Activated CD8-positive, alpha-beta memory T cell treated with anti-CD3 and anti-CD28 coated beads for 36 hours (primary cell): ENCODE results near the gene PDLIM5. TPM values are rescaled to one million over a fixed set of nuclear protein-coding genes. Genes with fewer than 3 reads are reported as not detected.
"Not testable (repeated sequence)": the region's sequence is repeated elsewhere in the genome, so short reads cannot be mapped to it uniquely, and the experiment has no call there.

Source experiments
- CTCF ChIA-PET: fragments of 350-600 bp; sonication (Branson Sonifier 250); formaldehyde crosslinking; loops from one replicate; lab custom pipeline; 2021; ENCODE audit warnings: antibody characterized with exemption; lab: Charles Lee
- POLR2A ChIA-PET: fragments of 350-600 bp; sonication (Branson Sonifier 250); formaldehyde crosslinking; loops from one replicate; lab custom pipeline; 2021; ENCODE audit warnings: antibody characterized with exemption; lab: Charles Lee
- total RNA-seq, 2 experiments: library from RNA; stranded (reverse); gene quantifications; one replicate each; pipeline ENCODE4 v1.2.3, GENCODE V29; 2021

The PDLIM5 gene
- total RNA-seq, 2 experiments from 2014 or later: 23.0 to 23.5 TPM

DNA sequence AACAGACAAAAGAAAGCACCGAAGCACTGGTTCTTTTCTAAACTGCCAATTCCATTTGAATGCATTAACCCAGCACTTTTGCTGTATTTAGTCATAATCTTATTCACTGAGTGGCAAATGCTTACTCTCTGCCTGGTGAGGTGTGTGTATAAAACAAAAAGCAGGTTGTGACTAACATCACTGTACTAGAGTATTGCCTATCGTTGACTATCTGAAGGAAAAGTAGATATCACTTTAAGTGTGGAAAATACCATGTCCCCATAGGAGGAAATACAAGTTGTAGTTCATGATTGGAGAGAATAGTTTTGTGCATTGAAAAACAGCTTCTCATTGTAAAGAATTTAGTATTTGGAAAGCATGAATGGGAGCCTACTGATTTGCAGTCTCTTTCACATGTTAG, 2.7 kb downstream of the PDLIM5 start:
- CTCF ChIA-PET: no interaction called here
- POLR2A ChIA-PET: no interaction called here

DNA sequence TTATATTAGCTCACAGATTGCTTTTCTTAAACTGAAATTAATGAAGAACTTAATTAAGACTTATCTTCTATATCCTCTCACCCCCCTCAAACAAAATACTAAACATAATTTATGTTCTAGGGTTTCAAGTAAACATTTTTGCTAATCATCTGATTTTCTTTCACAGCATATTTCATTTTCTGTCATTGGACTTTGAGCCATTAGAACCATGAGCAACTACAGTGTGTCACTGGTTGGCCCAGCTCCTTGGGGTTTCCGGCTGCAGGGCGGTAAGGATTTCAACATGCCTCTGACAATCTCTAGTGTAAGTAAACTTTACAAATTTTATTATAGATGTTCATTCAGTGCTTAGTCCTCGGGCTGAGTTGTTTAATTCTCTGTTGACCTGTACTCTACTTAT, 3.3 kb downstream of the PDLIM5 start:
- ChIA-PET CTCF (no interaction called here), POLR2A (no interaction called here)

DNA sequence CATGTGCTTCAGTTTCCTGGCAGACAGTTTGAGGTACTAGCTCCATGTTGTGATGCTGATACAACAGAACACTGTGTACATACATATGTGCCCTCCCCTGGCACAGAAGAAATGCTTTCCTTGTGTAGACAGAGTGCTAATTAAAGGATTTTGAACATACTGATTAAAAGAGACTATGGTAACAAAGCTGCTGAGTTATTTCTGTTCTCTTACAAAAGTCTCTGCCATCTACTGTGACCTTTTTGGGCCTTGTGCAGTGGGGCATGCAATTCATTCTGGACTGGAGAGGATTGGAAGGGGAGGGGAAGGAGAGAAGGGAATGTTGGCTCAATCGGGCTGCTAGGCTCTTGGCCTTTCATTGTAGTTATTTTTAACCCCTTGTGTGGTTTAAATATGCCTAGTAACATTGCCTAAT, 6.0 kb downstream of the PDLIM5 start:
- POLR2A ChIA-PET: no interaction called here
- CTCF ChIA-PET: no interaction called here

DNA sequence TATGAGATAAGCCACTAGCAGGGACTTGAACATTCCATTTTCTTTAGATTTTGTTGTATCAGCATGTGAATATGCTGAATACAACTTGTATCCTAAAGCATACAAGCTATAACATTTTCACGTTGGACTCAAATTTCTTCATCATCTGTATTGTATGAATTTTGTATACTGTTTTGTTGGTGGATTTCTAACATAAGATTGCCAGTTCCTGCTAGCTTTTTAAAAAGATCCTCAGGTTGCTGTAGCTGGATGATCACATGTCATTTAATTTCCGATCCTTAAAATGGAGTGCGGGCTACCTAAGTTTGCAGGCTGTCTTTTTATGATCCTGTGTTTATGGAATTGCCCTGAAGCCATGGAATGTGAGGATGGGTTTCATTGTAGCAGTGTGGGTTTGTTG, 6.9 kb downstream of the PDLIM5 start:
- CTCF ChIA-PET: no interaction called here
- POLR2A ChIA-PET: no interaction called here

DNA sequence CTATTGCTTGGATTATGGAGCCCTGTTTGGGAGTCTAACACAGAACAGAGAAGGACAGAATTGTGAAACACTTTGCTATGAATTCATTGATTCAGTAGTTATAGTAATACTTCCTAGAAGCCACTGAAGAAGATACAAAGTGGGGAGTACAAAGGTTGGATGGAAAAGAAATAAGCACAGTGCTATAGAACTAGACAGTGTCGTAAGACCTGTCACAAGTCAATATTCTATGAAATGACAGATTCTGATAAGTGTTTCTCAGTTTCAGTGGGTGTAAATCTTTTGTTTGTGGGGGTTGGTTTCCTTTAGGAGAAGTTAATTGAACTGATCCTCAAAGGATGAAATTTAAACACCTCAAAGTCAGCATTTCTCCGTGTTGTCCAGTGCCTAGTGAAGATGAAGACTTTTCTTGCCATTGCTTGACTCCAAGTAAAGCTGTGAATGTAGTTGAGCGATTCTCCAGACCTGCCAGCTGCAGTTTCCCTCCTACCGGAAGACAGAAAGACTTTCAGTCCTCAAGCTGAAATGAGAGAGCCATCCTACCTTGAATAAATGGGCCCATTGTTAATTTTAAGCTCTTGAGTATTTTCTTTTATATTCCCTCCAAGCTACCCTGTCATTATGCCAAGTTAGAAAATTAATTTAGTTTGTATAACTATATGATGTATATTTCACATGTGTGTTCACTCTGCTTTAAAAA, 7.9 kb downstream of the PDLIM5 start:
- POLR2A ChIA-PET: no interaction called here
- CTCF ChIA-PET: no interaction called here

DNA sequence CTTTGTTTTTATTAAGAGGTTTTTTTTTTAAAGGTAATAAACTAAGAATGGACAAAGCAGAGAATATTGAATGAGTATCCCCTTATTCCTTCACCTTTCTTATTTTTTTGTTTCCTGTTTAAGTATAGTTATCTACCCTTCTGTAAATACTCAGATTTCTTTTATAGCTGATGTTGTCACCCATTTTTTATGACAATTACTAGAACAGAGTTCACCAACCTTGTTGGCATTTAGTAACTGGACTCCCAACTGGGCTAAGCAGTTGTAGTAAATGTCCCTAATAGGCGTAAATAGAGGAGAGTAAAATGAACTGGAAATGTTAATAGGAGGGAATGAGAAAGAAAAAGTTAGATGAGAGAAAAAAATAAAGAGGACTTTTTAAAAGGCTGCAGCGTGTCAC, 9.8 kb downstream of the PDLIM5 start:
- POLR2A ChIA-PET: no interaction called here
- CTCF ChIA-PET: no interaction called here

DNA sequence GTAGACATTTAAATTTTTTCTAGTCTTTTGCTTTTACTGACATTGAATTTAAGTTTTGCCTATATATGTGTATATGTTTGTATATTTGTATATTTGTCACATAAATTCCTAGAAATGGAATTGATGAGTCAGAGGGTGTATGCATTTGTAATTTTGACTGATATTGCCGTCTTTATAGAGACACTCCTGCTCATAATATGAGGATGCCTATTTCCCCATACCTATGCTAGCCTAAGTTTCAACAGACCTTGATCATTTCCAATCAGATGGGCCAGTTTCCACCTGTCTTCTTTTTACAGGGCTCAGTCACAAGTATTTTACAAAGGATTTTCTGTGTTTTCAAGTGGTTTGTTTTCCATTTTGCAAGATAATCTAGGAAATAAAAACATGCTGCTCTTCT, 10.8 kb downstream of the PDLIM5 start:
- POLR2A ChIA-PET: no interaction called here
- CTCF ChIA-PET: no interaction called here

DNA sequence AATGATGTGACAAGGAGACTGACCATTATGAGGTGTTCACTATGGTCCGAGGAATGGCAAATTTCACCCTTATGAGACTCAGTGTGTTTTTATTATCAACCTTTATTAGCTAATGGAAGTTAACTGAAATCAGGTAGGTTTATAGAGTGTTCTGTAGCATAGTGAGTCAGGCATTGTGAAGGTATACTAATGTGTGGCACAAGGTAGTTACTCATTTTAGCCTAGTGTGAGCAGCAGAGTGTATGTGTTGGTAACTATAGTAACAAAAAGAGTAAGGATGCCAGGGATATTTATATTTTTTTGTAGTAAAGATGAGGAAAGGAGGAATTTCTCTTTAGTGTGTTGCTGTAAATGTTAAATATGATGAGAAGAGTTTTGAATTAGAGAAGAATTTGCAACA, 12.0 kb downstream of the PDLIM5 start:
- POLR2A ChIA-PET: no interaction called here
- CTCF ChIA-PET: no interaction called here

DNA sequence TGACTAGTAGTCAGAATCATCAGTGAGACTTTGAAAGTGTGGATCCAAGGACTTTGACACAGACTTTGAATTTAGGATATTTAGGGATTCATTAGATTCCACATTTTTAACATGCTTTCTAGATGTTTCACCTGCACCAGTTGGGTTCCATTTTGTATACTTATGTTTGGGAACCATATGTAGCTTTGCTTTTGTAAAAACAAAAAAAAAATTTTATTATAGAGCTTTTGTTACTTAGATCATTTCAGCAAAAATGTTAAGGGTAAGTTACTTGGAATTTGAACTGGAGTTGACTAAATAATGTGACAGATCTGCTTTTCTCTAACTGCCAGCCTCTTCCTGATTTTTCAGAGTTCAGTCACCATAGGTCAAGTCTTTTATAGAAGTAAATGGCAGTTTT, 14.6 kb downstream of the PDLIM5 start:
- ChIA-PET CTCF (no interaction called here), POLR2A (no interaction called here)

DNA sequence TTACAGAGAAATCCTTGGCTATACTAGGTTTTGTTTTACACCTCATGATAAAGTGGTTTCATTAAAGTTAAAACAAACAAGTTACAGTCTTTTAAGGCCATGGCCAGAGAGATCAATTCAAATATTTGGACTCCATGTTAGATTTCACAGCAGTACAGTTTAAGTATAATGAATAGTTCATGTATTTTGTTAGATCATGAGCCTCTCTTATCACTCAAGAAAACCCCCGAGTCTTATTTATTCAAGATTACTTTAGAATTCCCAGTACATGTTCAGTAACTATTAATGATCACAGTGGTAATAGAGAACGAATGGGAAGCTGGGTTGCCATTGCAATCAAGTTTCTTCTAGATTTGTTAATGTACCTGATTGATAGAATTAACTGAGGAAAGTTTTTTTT, 15.2 kb downstream of the PDLIM5 start:
- POLR2A ChIA-PET: no interaction called here
- CTCF ChIA-PET: no interaction called here

DNA sequence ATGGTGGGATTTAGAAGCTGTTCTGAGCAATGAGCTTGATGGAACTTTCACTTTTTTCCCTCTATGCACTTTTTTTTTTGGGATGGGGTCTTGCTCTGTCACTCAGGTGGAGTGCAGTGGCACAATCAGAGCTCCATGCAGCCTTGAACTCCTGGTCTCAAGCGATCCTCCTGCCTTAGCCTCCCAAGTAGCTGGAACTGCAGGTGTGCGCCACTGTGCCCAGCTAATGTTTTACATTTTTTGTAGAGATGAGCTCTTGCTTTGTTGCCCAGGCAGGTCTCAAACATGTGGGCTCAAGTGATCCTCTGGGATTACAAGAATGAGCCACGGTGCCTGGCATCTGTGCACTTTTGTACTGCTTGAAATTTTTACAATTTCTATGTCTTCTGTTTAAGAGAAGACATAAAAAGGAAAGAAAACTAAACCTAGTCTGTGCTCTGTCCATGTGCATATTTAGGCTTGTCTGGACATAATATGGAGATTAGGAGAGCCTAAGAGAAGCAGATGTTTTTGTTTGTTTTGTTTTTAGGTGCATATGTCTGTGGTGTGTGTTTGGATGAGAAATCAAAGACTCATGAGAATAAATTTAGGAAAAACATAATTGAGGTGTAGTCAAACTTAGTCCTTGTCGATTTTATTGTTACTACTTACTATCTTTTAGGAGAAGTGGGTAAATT, 16.5 kb downstream of the PDLIM5 start:
- POLR2A ChIA-PET: no interaction called here
- CTCF ChIA-PET: no interaction called here

DNA sequence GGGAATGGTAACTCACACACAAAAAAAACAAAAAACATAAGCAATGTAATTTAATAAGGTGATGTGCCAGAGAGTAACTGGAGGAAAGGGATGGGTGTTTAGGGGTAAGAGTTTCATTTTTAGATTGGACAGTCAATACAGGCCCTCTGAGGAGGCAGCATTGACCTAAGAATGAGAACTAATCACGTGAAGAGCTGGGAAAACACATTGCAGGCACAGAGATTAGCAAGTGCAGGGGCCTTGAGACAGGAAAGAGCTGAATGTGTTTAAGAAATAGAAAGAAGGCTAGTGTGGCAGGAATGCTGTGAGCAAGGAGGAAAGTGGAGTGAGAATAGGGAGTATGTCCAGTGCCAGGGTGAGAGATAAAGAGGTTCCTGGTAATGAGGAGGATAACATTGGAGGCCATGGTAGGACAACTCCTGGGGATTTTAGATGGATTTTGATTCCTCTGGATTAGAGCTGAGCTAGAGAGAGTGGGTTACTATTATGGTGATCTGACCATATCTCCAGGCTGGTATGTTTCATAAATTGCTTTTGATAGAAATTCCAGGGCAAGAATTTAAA, 17.6 kb downstream of the PDLIM5 start:
- ChIA-PET POLR2A (no interaction called here), CTCF (no interaction called here)

DNA sequence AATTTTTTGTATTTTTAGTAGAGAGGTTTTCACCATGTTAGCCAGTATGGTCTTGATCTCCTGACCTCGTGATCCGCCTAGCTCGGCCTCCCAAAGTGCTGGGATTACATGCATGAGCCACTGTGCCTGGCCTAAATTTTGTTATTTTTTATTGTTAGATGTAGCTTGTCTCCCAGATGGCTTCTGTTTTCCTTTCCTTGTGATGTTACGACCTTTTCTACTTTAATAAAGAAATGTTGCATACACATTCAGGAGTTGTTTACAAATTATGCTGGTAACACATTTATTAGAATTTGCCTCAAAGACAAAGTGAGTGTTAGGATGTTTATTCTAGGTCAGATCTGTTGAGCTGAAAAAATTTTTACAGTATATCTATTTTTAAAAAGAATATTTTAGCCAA, 18.4 kb downstream of the PDLIM5 start:
- POLR2A ChIA-PET: no interaction called here

DNA sequence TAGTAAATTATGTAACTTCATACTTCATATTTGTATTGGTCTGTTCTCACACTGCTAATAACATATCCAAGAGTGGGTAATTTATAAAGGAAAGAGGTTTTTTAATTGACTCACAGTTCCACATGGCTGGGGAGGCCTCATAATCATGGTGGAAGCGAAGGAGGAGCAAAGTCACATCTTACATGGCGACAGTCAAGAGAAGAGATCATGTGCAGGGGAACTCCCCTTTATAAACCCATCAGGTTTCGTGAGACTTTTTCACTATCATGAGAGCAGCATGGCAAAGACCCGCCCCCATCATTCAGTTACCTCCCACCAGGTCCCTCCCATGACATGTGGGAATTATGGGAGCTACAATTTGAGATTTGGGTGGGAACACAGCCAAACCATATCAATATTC, 19.0 kb downstream of the PDLIM5 start:
- CTCF ChIA-PET, POLR2A ChIA-PET: not testable (repeated sequence)

More for the DNA sequence above, 18.4 kb downstream of the PDLIM5 start:
- CTCF ChIA-PET: no interaction called here

DNA sequence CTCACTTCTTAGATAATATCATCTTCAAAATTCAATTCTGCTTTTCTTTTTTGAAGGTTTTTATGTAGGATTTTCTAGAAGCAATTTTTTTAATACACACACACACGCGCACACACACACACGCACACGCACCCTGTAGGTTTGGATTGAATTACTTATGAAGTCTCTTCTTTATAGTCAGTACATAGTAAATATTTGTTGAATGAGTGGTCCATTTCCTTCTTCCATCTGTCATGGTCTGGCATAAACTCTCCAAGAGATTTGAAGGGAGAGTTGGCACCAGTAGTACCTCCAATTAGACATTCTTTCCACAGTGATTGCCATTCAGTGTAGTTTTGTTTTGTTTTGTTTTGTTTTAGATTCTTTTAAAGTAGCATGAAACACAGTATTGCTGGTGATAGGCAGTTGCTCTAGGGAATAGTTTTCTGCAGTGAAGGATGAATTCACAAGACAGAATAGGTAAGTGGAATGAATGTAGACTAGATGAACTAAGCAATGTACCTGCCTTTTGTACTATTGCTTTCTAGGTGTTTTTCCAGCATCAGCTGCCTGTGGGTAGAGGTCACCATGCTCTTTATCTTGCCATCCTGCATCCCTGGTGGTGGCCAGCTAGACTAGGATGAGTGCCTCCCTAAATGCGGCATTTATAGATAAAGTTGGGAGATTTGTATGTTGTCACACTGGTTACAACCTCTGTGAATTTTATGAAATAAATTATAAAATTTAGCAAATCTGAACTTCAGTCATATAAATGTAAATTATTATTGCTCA, 20.5 kb downstream of the PDLIM5 start:
- ChIA-PET CTCF (no interaction called here), POLR2A (no interaction called here)

DNA sequence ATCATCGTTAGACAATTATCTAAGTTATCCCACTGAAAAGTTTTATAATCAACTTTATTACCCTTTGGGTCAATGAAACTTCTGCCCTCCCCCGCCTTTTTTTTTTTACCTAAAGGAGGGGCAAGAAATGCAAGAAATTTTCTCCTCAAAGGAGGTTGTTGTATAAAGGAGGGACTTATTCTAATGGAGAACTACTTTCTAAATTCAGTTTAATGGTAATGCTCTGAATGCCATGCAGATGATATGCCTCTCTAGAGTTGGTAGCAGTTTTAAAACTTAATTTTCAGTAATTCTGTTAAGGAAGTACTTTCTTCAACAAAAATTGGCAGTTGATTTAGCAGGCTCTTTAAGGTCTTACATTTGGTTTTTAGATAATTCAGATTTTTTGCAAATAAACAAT, 23.3 kb downstream of the PDLIM5 start:
- ChIA-PET POLR2A (no interaction called here), CTCF (no interaction called here)

DNA sequence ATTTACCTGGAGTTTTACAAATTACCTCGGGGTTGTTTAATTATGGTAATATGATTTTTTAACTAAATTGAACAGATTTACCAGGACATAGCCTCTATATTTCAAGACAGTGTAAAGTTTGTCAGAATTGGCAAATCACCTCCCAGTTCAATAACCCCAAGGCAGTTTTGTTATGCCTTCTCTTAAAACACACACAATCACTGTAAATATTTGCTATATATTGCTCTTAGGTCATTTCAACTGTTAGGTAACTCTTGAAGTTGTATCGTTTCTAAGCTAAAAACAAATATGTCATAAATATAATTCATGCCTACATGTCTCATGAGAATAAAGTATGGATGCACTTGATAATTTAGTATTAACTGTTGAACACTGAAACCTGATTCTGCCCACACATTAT, 24.1 kb downstream of the PDLIM5 start:
- ChIA-PET POLR2A (no interaction called here), CTCF (no interaction called here)

DNA sequence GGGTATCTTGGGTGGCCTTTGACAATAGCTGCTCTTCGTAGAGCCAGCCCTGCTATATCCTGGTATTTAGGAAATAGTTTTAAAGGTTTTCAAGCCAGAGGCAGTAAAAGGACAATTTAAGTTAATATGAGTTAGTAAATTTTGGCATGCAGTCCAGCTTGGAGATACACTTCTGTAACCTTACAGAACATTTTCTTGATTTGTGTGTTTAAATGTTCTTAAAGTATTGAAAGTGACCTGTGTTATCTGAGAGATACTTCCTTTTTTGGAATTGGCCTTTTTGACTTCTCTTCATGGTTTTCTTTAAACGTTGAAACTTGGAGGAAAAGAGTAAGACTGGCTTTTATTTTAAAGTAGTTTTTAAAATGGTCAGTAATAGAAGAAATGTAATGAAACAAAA, 25.5 kb downstream of the PDLIM5 start:
- POLR2A ChIA-PET: no interaction called here
- CTCF ChIA-PET: no interaction called here

DNA sequence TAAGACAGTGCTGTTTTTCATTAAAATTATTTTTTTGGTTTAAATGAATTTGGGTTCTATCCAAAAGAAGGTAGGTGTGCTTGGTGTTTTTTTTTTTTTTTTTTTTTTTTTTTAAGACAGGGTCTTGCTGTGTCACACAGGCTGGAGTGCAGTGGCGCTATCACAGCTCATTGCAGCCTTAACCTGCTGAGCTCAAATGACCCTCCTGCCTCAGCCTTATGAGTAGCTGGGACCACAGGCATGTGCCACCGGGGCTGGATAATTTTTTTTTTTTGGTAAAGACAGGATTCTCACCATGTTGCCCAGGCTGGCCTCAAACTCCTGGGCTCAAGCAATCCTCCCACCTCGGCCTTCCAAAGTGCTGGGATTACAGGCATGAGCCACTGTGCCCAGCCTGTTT, 27.1 kb downstream of the PDLIM5 start:
- POLR2A ChIA-PET, CTCF ChIA-PET: not testable (repeated sequence)

DNA sequence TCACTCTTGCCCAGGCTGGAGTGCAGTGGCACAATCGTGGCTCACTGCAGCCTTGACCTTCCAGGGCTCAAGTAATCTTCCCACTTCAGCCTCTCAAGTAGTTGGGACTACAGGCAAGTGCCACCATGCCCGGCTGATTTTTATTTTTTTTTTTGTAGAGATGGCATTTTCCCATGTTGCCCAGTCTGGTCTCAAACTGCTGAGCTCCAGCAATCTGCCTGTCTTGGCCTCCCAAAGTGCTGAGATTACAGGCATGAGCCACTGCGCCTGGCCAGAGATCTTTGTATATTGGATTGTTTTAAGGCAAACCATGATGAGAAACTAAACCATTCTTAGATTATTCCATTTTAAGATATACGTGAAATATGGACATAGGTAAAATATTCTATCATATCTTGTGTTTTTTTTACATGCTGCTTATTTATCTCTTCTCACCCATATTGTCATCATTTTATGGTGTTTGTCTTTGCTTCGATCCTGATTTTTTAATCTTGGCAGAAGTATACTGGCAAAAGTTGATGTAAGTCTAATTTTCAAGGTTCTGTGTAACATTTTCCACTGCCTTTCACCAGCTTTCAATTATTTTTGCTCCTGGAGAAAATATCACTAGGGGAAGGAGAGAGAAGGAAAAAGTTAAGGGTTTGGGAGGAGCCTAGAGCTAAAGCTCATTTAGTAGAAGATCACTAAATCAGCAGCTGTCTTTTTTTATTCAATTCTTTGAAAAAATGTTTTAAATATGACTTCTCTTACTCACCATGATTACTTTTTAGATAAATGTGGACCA, 27.8 kb downstream of the PDLIM5 start:
- POLR2A ChIA-PET: no interaction called here
- CTCF ChIA-PET: no interaction called here
